T-cell (primary cell): Measurements from ENCODE around the gene IL2RA. TPM values are rescaled to one million over a fixed set of nuclear protein-coding genes. Genes with fewer than 3 reads are reported as not detected.

Source experiments
- ATAC-seq, 4 experiments: fragments of 200-7000 bp in 3 of 4; fragments of 150-1000 bp in 1 of 4; cut with Tn5 transposase; replicated peaks in 1 of 4; 1 replicate in 3 of 4; 2 replicates in 1 of 4; pipeline ENCODE4 v1.10.0; 2021; ENCODE audit warnings: moderate library complexity in 3 of 4, mild to moderate bottlenecking in 2 of 4, moderate number of reproducible peaks in 1 of 4
- CTCF ChIA-PET, 2 donors: fragments of 300-600 bp; sonication (Branson Sonifier 250); formaldehyde crosslinking; loops; one replicate each; lab custom pipeline; 2022; ENCODE audit warnings: antibody characterized with exemption in 2 of 2; lab: Charles Lee
- POLR2A ChIA-PET, 2 donors: fragments of 300-600 bp; sonication (Branson Sonifier 250); formaldehyde crosslinking; loops; one replicate each; lab custom pipeline; 2022; ENCODE audit warnings: antibody characterized with exemption in 2 of 2; lab: Charles Lee
- DNase-seq, 35 experiments: peaks; one replicate each; pipeline versions ENCODE4 v3.0.0 to v3.0.0-alpha.2; 2013 to 2023
- H3K27ac ChIP-seq: one replicate; pipeline ENCODE4 v1.5.1; 2013; ENCODE audit warnings: low read length
- H3K27me3 ChIP-seq, 2 experiments: replicated peaks in 1 of 2; 1 replicate in 1 of 2; 2 replicates in 1 of 2; pipeline versions ENCODE4 v1.6.1 to v1.7.0; 2013; ENCODE audit warnings: low read length in 1 of 2, mixed read lengths in 1 of 2; ENCODE audit not compliant: control insufficient read depth in 2 of 2, insufficient read depth in 2 of 2; ENCODE audit errors: extremely low read depth in 1 of 2
- H3K36me3 ChIP-seq, 2 donors: 1 replicate in 1 of 2; 2 replicates in 1 of 2; pipeline versions ENCODE4 v1.6.1 to v1.7.0; 2013; ENCODE audit warnings: low read length in 1 of 2; ENCODE audit not compliant: control insufficient read depth in 2 of 2, insufficient read depth in 1 of 2; ENCODE audit errors: extremely low read depth in 1 of 2
- H3K4me1 ChIP-seq, 2 experiments: 1 replicate in 1 of 2; 2 replicates in 1 of 2; pipeline versions ENCODE4 v1.6.1 to v1.7.0; 2013; ENCODE audit warnings: low read length in 2 of 2, mixed read lengths in 1 of 2; ENCODE audit not compliant: insufficient read depth in 2 of 2, control insufficient read depth in 1 of 2; ENCODE audit errors: extremely low read depth in 1 of 2
- H3K4me3 ChIP-seq, 2 donors: 1 replicate in 1 of 2; 2 replicates in 1 of 2; pipeline versions ENCODE4 v1.5.1 to v1.7.0; 2013; ENCODE audit warnings: mild to moderate bottlenecking in 2 of 2, low read length in 1 of 2, moderate library complexity in 1 of 2; ENCODE audit not compliant: control insufficient read depth in 1 of 2; ENCODE audit errors: extremely low read depth in 1 of 2
- H3K9me3 ChIP-seq: 2 replicates; pipeline ENCODE4 v1.7.0; 2013
- H3K27ac Mint-ChIP-seq, 2 donors: one replicate each; pipeline ENCODE4 v1.8.0; 2020 to 2021; ENCODE audit warnings: mild to moderate bottlenecking in 2 of 2, mixed read lengths in 2 of 2
- H3K27me3 Mint-ChIP-seq, 2 donors: one replicate each; pipeline ENCODE4 v1.8.0; 2021 to 2022; ENCODE audit warnings: mixed read lengths in 2 of 2
- H3K36me3 Mint-ChIP-seq: one replicate; pipeline ENCODE4 v1.8.0; 2021; ENCODE audit warnings: mixed read lengths
- H3K4me1 Mint-ChIP-seq, 3 donors: one replicate each; pipeline ENCODE4 v1.8.0; 2020 to 2022; ENCODE audit warnings: mixed read lengths in 3 of 3, mild to moderate bottlenecking in 1 of 3
- H3K4me3 Mint-ChIP-seq, 3 donors: one replicate each; pipeline ENCODE4 v1.8.0; 2020 to 2022; ENCODE audit warnings: mild to moderate bottlenecking in 3 of 3, mixed read lengths in 3 of 3, moderate library complexity in 3 of 3
- H3K9me3 Mint-ChIP-seq, 3 donors: one replicate each; pipeline ENCODE4 v1.8.0; 2020 to 2022; ENCODE audit warnings: mixed read lengths in 3 of 3
- WGBS: methylation state at CpG from one replicate; pipeline ENCODE4 v1.1.5; 2013; ENCODE audit warnings: missing lambda C conversion rate; ENCODE audit not compliant: insufficient coverage; 5-methylcytosine and 5-hydroxymethylcytosine counted together
- total RNA-seq, 35 experiments: library from RNA in 6 of 35; stranded (reverse) in 6 of 35; fragments of 120-200 nt in 1 of 35; gene quantifications; one replicate each; pipeline versions ENCODE4 v1.2.1 to v1.2.4 and lab custom pipeline; 2013 to 2026

IL2RA gene
- total RNA-seq, 5 donors from 2014 or later (not counting 1 experiment from before 2014, with no cell fraction given), result 19.9 to 40.4 (median 28.1) TPM

DNA sequence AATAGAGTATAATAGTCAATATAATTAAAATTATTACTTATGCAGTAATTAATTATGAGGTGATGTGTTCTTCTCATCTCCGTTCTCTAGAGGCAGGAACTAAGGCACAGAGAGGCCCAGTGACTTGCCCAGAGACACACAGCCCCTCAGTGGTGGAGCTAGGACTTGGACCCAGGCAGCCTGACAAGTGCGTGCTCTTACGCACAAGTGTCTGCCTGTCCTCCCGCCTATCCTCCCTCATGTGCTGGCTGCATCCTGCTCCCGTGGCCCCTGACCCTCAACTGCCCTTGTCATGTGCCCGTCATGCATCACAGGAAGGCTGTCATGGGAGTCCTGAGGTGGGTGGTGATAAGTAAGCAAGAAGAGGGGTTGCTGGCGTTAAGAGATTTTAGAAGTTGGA is 14.3 kb downstream of the IL2RA start:
- Histone ChIP-seq H3K36me3 (no peaks in the 10 kb centered on the region), H3K9me3 (no peaks in the 10 kb centered on the region), H3K27me3 (no peaks in the 10 kb centered on the region), H3K4me1 (peaks cover 39 to 86% of the 10 kb centered on the region in 2 experiments), H3K4me3 (no peak overlapping the region), H3K27ac (no peak overlapping the region)
- 100% methylated on average over 3 of the region's 7 CpGs for WGBS
- ChIA-PET CTCF (interaction anchor here in 1 of 2 donors (1.0 kb wide), 1 partner anchor 35 kb away, joined by 4 read pairs; no protein-coding TSS in a partner anchor), POLR2A (interaction anchor here in 1 of 2 donors (1.0 kb wide), 1 partner anchor 10 kb away, joined by 5 read pairs; no protein-coding TSS in a partner anchor)
- H3K36me3 Mint-ChIP-seq, result peaks cover 4% of the 10 kb centered on the region
- no peak for DNase-seq
- H3K9me3 Mint-ChIP-seq, result no peaks in the 10 kb centered on the region
- peak overlapping the region in 1 of 3 donors; percentile 2 for H3K4me3 Mint-ChIP-seq
- no peak for ATAC-seq
- peaks cover 84 to 90% (median 85%) of the 10 kb centered on the region in 3 donors for H3K4me1 Mint-ChIP-seq
- H3K27me3 Mint-ChIP-seq, result no peaks in the 10 kb centered on the region
- peak overlapping the region; percentile 55 to 72 for H3K27ac Mint-ChIP-seq

DNA sequence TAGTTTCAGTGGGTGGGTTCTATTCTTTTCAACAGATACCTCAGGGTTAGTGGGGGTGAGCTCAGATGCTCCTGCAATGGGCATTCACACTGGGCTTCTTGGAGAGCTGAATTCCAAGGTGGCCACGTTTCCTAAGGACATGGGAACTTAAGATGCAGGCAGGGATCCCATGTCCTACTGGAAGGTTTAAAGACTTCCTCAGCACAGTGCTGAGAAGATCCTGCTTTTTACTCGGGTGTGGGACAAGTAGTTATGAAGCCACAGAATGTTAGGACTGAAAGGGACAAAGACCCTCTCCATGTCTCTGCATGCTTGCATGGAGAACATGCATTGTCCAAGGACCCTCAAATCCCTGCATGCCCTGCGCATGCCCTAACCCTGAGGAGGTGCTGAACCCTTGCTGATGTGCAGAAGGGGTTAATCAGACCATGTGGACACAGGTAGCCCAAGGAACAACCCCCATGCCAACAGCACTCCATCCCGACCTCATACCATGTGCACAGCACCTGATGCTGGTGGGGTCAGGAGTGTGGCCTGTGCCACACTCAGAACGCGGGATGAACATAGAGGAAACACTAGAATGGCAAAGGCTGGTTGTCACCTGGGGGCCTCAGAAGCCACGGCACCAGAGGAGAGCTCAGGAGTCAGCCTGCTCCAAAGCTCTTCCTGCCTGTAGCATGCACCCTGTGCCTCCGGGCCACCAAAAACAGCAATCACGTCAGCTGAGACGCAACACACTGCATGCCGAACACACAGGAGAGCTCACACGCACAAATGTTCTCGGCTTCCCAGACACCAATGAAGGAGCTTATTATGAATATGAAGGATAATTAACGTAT is 15.2 kb downstream of the IL2RA start:
- WGBS, result 78% methylated on average over 2 of the region's 14 CpGs
- Mint-ChIP-seq H3K27ac (peak overlapping the region; percentile 74 to 83), H3K27me3 (no peaks in the 10 kb centered on the region), H3K4me3 (peak overlapping the region in 2 of 3 donors; percentile 4 to 71), H3K9me3 (no peaks in the 10 kb centered on the region), H3K36me3 (peaks cover 4% of the 10 kb centered on the region), H3K4me1 (peaks cover 75 to 87% (median 81%) of the 10 kb centered on the region in 3 donors)
- ChIA-PET CTCF (interaction anchor here in 1 of 2 donors (0.7 to 1.0 kb wide), 2 partner anchors 34 to 39 kb away, joined by 3 to 4 read pairs; no protein-coding TSS in a partner anchor), POLR2A (interaction anchor here in 1 of 2 donors (1.0 kb wide), 1 partner anchor 9 kb away, joined by 5 read pairs; no protein-coding TSS in a partner anchor)
- Histone ChIP-seq H3K4me3 (no peak overlapping the region), H3K27me3 (no peaks in the 10 kb centered on the region), H3K4me1 (peaks cover 32 to 77% of the 10 kb centered on the region in 2 experiments), H3K27ac (no peak overlapping the region), H3K9me3 (no peaks in the 10 kb centered on the region), H3K36me3 (no peaks in the 10 kb centered on the region)
- ATAC-seq (no peak), DNase-seq (no peak)

GRCh38 chr10:6045878-6046772 is 16.0 kb downstream of the IL2RA start:
- no peak for ATAC-seq
- Mint-ChIP-seq H3K4me1 (peaks cover 73 to 86% (median 76%) of the 10 kb centered on the region in 3 donors), H3K4me3 (peak overlapping the region; percentile 63 to 71 (median 63)), H3K27me3 (no peaks in the 10 kb centered on the region), H3K9me3 (no peaks in the 10 kb centered on the region), H3K36me3 (peaks cover 4% of the 10 kb centered on the region), H3K27ac (peak overlapping the region; percentile 74 to 83)
- Histone ChIP-seq H3K4me3 (no peak overlapping the region), H3K27me3 (no peaks in the 10 kb centered on the region), H3K27ac (no peak overlapping the region), H3K4me1 (peaks cover 29 to 69% of the 10 kb centered on the region in 2 experiments), H3K9me3 (no peaks in the 10 kb centered on the region), H3K36me3 (no peaks in the 10 kb centered on the region)
- POLR2A ChIA-PET, result no interaction called here
- 61% methylated on average over 6 of the region's 9 CpGs for WGBS
- CTCF ChIA-PET, result interaction anchor here (0.6 to 1.1 kb wide), 4 partner anchors 10 to 173 kb away, joined by 3 to 4 read pairs (median 4); no protein-coding TSS in a partner anchor
- no peak for DNase-seq

DNA sequence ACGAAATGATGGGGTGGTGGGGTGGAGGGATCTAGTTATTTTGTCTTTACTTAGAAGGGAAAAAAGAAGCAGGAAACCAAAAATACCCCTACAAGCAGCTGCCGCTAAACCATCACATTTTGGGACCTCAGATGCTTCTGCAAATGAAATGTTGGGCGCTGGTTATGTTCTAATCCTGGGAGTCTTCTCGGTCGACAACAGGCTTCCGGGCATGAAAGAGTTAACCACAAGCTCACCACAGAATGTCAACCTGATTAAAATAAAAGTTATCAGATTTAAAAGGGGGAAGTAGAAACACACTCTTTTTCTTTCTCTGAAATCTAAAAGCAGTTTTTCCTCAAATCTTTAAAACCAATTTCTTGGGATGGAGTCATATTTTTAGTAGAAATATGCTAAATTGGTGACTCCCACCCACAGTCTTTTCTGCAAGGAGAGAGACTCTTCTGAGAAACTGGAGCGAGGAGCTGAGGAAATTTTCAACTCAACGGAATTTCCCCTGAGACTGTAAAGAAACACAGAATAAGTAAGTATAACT is 16.8 kb downstream of the IL2RA start:
- no peaks in the 10 kb centered on the region for H3K36me3 ChIP-seq
- peak overlapping the region; percentile 63 to 71 (median 63) for H3K4me3 Mint-ChIP-seq
- peaks cover 68 to 82% (median 69%) of the 10 kb centered on the region in 3 donors for H3K4me1 Mint-ChIP-seq
- H3K4me1 ChIP-seq, result peaks cover 25 to 62% of the 10 kb centered on the region in 2 experiments
- no peaks in the 10 kb centered on the region for H3K27me3 ChIP-seq
- CTCF ChIA-PET, result interaction anchor here (0.6 to 1.1 kb wide), 5 partner anchors 10 to 172 kb away, joined by 3 to 4 read pairs (median 3); no protein-coding TSS in a partner anchor
- peak overlapping the region; percentile 74 to 83 for H3K27ac Mint-ChIP-seq
- POLR2A ChIA-PET, result no interaction called here
- ATAC-seq, result peak in 1 of 4 experiments; percentile 18
- no peaks in the 10 kb centered on the region for H3K9me3 ChIP-seq
- H3K4me3 ChIP-seq, result peak overlapping the region in 1 of 2 donors; percentile 23
- no peaks in the 10 kb centered on the region for H3K9me3 Mint-ChIP-seq
- H3K27me3 Mint-ChIP-seq, result no peaks in the 10 kb centered on the region
- H3K27ac ChIP-seq, result no peak overlapping the region
- WGBS, result no CpG with 5 or more reads among the region's 8 CpGs
- peaks cover 4% of the 10 kb centered on the region for H3K36me3 Mint-ChIP-seq
- peak in 2 of 35 experiments; percentile 18 to 51 for DNase-seq

- CTCF ChIA-PET, result interaction anchor here in 1 of 2 donors (0.6 to 1.1 kb wide), 4 partner anchors 11 to 42 kb away, joined by 3 to 4 read pairs (median 3); no protein-coding TSS in a partner anchor
Observed at GRCh38 chr10:6044751-6045313, 17.3 kb downstream of the IL2RA start.

More at GRCh38 chr10:6044751-6045313, 17.3 kb downstream of the IL2RA start:
- no peaks in the 10 kb centered on the region for H3K9me3 Mint-ChIP-seq
- H3K27ac Mint-ChIP-seq, result peak overlapping the region; percentile 74 to 83
- Histone ChIP-seq H3K27ac (no peak overlapping the region), H3K4me1 (peaks cover 21 to 57% of the 10 kb centered on the region in 2 experiments), H3K27me3 (no peaks in the 10 kb centered on the region), H3K36me3 (no peaks in the 10 kb centered on the region), H3K4me3 (no peak overlapping the region), H3K9me3 (no peaks in the 10 kb centered on the region)
- peaks cover 4% of the 10 kb centered on the region for H3K36me3 Mint-ChIP-seq
- POLR2A ChIA-PET, result interaction anchor here in 1 of 2 donors (0.6 kb wide), 1 partner anchor 226 kb away, joined by 4 read pairs; no protein-coding TSS in a partner anchor
- peak in 1 of 4 experiments; percentile 5 for ATAC-seq
- H3K4me1 Mint-ChIP-seq, result peaks cover 66 to 82% (median 67%) of the 10 kb centered on the region in 3 donors
- no peak for DNase-seq
- 72% methylated on average over 3 of the region's 4 CpGs for WGBS
- H3K27me3 Mint-ChIP-seq, result no peaks in the 10 kb centered on the region
- peak overlapping the region; percentile 63 to 71 (median 63) for H3K4me3 Mint-ChIP-seq
